ENCODE results near the gene LRP2. TPM values are rescaled to one million over a fixed set of nuclear protein-coding genes. Genes with fewer than 3 reads are reported as not detected.

LRP2 gene
- total RNA-seq, 4 donors from 2014 or later = under 0.01 to 0.35 (median 0.06) TPM; not detected in 1

DNA sequence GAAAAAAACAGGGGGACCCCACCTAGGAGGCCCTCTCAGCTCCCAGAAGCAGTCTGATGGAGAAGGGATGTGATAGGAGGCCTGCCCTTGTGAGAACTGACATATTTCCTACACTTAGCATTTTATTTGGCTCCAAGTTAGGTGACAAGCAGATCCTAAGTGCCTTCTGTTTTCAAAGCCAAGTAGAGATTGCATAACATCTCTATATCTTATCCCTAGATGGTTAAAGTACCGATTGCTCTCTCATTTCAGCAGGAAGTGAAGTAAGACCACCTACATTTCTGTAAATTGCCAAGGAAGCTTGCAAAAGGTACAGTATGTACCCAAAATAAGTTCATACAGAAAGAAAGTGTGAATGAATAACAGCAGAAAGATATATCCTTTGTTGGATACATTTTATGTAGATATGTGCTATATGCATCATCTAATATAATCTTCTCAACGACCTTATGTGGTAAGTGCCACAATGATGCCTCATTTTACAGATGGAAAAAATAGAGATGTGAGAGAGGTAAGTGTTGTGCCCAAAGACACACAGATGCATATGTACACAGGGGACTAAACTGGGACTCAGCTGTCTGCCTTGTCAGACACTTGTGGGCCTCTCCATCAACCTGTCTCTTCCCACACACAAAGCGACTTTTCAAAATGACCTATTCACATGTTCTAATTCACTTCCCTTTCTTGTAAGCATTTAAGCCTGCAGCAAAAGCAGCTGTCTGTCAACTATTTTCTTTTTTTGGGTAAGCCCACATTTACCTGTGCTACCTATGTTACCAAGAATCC, 254.0 kb downstream of the LRP2 start:
- Histone ChIP-seq H3K4me1 (no peaks in the 10 kb centered on the region), H3K9me3 (no peaks in the 10 kb centered on the region), H3K27me3 (no peaks in the 10 kb centered on the region), H3K27ac (no peak overlapping the region), H3K36me3 (no peaks in the 10 kb centered on the region), H3K4me3 (no peak overlapping the region)
- TF ChIP-seq POLR2A (IDR thresholded peaks at IDR 0.05) = no peak
- TF ChIP-seq, protein P1, sequence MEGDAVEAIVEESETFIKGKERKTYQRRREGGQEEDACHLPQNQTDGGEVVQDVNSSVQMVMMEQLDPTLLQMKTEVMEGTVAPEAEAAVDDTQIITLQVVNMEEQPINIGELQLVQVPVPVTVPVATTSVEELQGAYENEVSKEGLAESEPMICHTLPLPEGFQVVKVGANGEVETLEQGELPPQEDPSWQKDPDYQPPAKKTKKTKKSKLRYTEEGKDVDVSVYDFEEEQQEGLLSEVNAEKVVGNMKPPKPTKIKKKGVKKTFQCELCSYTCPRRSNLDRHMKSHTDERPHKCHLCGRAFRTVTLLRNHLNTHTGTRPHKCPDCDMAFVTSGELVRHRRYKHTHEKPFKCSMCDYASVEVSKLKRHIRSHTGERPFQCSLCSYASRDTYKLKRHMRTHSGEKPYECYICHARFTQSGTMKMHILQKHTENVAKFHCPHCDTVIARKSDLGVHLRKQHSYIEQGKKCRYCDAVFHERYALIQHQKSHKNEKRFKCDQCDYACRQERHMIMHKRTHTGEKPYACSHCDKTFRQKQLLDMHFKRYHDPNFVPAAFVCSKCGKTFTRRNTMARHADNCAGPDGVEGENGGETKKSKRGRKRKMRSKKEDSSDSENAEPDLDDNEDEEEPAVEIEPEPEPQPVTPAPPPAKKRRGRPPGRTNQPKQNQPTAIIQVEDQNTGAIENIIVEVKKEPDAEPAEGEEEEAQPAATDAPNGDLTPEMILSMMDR (IDR thresholded peaks at IDR 0.05) = no peak
- intact Hi-C loops (cut with DNase I; ENCODE audit: low total_unique reads) = no loop called here
- DNase-seq = no peak

DNA sequence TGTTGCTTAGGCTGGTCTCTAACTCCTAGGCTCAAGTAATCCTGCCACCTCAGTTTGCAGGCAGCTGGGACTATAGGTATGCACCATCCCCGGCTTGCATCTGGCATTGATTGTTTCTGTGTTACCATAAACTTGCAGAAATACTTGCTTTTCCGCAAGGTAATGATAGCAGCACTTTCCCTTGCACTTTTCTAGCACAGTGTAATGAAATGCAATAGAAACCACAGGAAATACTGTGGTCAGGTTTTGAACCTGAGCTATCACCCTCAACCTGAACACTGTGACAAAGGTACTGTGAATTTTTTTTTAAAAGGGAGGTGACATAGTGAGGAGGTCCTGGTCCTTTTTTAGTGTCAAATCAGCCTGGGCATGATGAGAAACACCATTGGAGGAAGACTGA, 254.7 kb downstream of the LRP2 start:
- TF ChIP-seq POLR2A (IDR thresholded peaks at IDR 0.05) = no peak
- TF ChIP-seq, protein P1 (IDR thresholded peaks at IDR 0.05) = no peak
- Histone ChIP-seq H3K4me3 (no peak overlapping the region), H3K9me3 (no peaks in the 10 kb centered on the region), H3K36me3 (no peaks in the 10 kb centered on the region), H3K4me1 (no peaks in the 10 kb centered on the region), H3K27me3 (no peaks in the 10 kb centered on the region), H3K27ac (no peak overlapping the region)
- no peak for DNase-seq
- intact Hi-C loops (cut with DNase I; ENCODE audit: low total_unique reads) = no loop called here

DNA sequence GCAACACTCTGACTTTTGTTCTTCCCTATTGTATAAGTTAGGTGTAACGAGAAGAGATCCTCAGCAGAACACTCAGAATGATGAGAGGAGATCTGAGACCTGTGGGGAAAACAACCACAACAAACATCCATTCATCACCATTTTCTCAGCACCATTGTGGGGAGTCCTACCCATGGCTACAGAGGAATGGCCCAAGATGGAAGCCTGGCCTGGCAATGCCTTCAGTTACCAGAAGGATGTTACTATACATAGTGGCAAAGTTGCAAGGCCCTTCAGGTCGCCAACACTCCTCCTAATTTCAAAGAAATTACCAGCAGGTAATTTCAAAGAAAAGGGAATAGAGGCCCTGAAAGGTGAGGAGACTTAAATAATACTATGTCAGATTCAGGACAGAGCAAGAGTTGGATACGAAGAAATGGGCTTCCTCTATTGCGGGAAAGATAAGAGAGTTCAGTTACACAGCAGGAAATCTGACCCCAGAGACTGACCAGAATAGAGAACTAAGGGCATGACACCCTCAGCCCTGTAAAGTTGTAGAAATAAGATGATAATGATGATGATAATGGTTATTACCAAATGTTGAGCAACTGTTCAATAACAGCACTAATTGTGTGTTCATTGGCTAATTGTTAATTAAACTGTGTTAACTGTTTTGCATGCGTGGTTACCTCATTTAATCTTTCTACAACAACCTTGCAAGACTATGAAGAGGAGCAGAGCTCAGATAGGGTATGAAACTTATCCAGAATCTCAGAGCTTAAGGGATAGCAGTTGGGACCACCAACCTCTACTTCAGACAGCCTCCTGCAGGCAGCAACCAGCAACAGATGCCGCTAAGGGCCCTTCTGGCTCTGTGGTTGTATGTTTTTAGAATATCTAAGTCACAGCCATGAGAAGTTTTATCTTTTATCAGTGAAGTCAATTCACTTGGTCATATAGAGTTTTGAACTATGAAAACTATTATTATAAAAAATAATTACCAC, 255.5 kb downstream of the LRP2 start:
- no peaks in the 10 kb centered on the region for H3K36me3 ChIP-seq
- intact Hi-C loops (cut with DNase I; ENCODE audit: low total_unique reads) = no loop called here
- no peak for TF ChIP-seq POLR2A (IDR thresholded peaks at IDR 0.05)
- TF ChIP-seq, protein P1 (IDR thresholded peaks at IDR 0.05) = no peak

DNA sequence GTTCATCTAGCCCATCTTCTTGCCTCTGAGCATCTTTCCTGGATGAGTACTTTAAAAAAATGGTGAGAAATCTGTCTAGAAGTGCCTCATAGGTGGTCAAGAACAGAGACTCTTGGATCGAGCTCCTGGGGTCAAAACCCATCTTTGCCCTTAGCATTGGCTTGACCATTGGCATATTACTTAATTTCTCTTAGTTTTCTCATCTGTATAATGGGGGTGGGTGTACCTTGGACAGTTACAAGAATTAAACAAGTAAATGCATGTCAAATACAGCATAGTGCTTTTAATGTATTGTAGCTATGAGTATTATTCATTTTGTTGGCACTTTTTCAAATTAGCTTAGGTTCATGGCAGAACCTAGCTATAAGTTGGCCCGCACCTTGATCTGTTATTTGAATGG, 256.2 kb downstream of the LRP2 start:
- TF ChIP-seq POLR2A (IDR thresholded peaks at IDR 0.05) = no peak
- TF ChIP-seq, protein P1 (IDR thresholded peaks at IDR 0.05) = no peak
- H3K27me3 ChIP-seq = no peaks in the 10 kb centered on the region
- no peaks in the 10 kb centered on the region for H3K9me3 ChIP-seq
- no peak overlapping the region for H3K27ac ChIP-seq
- H3K4me1 ChIP-seq = no peaks in the 10 kb centered on the region
- no peak overlapping the region for H3K4me3 ChIP-seq
- no peaks in the 10 kb centered on the region for H3K36me3 ChIP-seq
- no peak for DNase-seq
- intact Hi-C loops (cut with DNase I; ENCODE audit: low total_unique reads) = no loop called here

More for the DNA sequence above, 255.5 kb downstream of the LRP2 start:
- no peak overlapping the region for H3K4me3 ChIP-seq
- DNase-seq = no peak
- H3K27ac ChIP-seq = no peak overlapping the region
- H3K4me1 ChIP-seq = no peaks in the 10 kb centered on the region
- no peaks in the 10 kb centered on the region for H3K27me3 ChIP-seq
- no peaks in the 10 kb centered on the region for H3K9me3 ChIP-seq

DNA sequence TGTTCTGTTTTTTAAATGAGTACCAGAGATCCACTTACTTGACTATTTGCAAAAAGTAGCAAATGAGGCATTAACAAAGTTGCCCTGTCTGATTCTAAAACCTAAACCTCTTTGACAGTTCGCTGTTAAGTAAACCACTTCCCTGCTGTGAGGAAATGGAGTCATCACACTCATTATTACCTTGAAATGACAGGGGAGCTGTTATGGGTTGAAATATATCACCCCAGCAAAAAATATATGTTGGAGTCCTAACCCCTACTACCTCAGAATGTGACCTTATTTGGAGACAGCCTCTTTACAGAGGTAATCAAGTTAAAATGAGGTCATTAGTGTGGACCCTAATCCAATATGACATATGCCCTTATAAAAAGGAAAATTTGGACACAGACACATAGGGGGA, 256.9 kb downstream of the LRP2 start:
- H3K27ac ChIP-seq = no peak overlapping the region
- no peak for DNase-seq
- no peaks in the 10 kb centered on the region for H3K9me3 ChIP-seq
- no peaks in the 10 kb centered on the region for H3K36me3 ChIP-seq
- TF ChIP-seq, protein P1 (IDR thresholded peaks at IDR 0.05) = no peak
- no peak for TF ChIP-seq POLR2A (IDR thresholded peaks at IDR 0.05)
- H3K27me3 ChIP-seq = no peaks in the 10 kb centered on the region
- H3K4me3 ChIP-seq = no peak overlapping the region
- intact Hi-C loops (cut with DNase I; ENCODE audit: low total_unique reads) = no loop called here
- no peaks in the 10 kb centered on the region for H3K4me1 ChIP-seq

Data from uterus (tissue), 4 donors.